Osteoblast (primary cell): ENCODE results near the gene CA9. TPM values are rescaled to one million over a fixed set of nuclear protein-coding genes. Genes with fewer than 3 reads are reported as not detected.

Experiments used
- DNase-seq: peaks from one replicate; pipeline ENCODE4 v3.0.0; 2011; ENCODE audit warnings: low spot score, mixed read lengths; ENCODE audit not compliant: insufficient read length; ENCODE audit errors: missing footprints
- H2AFZ ChIP-seq: 2 replicates; pipeline ENCODE4 v1.6.0; 2011; ENCODE audit warnings: mild to moderate bottlenecking, low read length
- H3K27ac ChIP-seq: 2 replicates; pipeline ENCODE4 v1.5.1; 2011; ENCODE audit warnings: mild to moderate bottlenecking, low read depth, low read length, moderate library complexity
- H3K27me3 ChIP-seq: 2 replicates; pipeline ENCODE4 v1.6.0; 2012; ENCODE audit warnings: mild to moderate bottlenecking, control low read depth, inconsistent platforms, low read length, moderate library complexity; ENCODE audit not compliant: insufficient read depth
- H3K36me3 ChIP-seq: 2 replicates; pipeline ENCODE4 v1.5.1; 2011; ENCODE audit warnings: mild to moderate bottlenecking, low read length, control low read depth, moderate library complexity; ENCODE audit not compliant: insufficient read depth
- H3K4me1 ChIP-seq: 2 replicates; pipeline ENCODE4 v1.5.1; 2011; ENCODE audit warnings: mild to moderate bottlenecking, low read length, control low read depth, moderate library complexity; ENCODE audit not compliant: insufficient read depth
- H3K4me2 ChIP-seq: 2 replicates; pipeline ENCODE4 v1.6.0; 2011; ENCODE audit warnings: mild to moderate bottlenecking, low read length; ENCODE audit not compliant: insufficient read depth
- H3K4me3 ChIP-seq: fragments of 200-600 bp; sonication (generic); 3 replicates; pipeline ENCODE4 v1.5.1; 2012; ENCODE audit warnings: mild to moderate bottlenecking, low read length, inconsistent platforms; ENCODE audit not compliant: insufficient read depth
- H3K79me2 ChIP-seq: 2 replicates; pipeline ENCODE4 v1.6.0; 2012; ENCODE audit warnings: mild to moderate bottlenecking, low read length, control low read depth, inconsistent platforms; ENCODE audit not compliant: insufficient read depth
- H3K9me3 ChIP-seq: 2 replicates; pipeline ENCODE4 v1.5.1; 2011; ENCODE audit warnings: low read depth, low read length, control low read depth
- H4K20me1 ChIP-seq: 2 replicates; pipeline ENCODE4 v1.6.0; 2012; ENCODE audit warnings: mild to moderate bottlenecking, low read length, control low read depth; ENCODE audit not compliant: insufficient read depth
- total RNA-seq: library from RNA; depleted of rRNA; stranded (reverse); fragments of >200 nt; gene quantifications from 2 replicates; pipeline ENCODE4 v1.2.3, GENCODE V29; 2012
- TF ChIP-seq, protein P1 (sequence below): IDR thresholded peaks from 2 replicates; pipeline ENCODE4 v1.5.1; 2011; ENCODE audit warnings: mild to moderate bottlenecking, low read depth, low read length, moderate library complexity; ENCODE audit errors: extremely low read depth

The CA9 gene
- total RNA-seq, 1 donor, result not detected

GRCh38 chr9:35700942-35701341 lies 27.2 kb downstream of the CA9 start:
- H3K36me3 ChIP-seq, result peaks cover 99% of the 10 kb centered on the region
- no peak overlapping the region for H2AFZ ChIP-seq
- peaks cover 53% of the 10 kb centered on the region for H4K20me1 ChIP-seq
- TF ChIP-seq, protein P1, sequence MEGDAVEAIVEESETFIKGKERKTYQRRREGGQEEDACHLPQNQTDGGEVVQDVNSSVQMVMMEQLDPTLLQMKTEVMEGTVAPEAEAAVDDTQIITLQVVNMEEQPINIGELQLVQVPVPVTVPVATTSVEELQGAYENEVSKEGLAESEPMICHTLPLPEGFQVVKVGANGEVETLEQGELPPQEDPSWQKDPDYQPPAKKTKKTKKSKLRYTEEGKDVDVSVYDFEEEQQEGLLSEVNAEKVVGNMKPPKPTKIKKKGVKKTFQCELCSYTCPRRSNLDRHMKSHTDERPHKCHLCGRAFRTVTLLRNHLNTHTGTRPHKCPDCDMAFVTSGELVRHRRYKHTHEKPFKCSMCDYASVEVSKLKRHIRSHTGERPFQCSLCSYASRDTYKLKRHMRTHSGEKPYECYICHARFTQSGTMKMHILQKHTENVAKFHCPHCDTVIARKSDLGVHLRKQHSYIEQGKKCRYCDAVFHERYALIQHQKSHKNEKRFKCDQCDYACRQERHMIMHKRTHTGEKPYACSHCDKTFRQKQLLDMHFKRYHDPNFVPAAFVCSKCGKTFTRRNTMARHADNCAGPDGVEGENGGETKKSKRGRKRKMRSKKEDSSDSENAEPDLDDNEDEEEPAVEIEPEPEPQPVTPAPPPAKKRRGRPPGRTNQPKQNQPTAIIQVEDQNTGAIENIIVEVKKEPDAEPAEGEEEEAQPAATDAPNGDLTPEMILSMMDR, result no peak
- peaks cover 22% of the 10 kb centered on the region for H3K79me2 ChIP-seq
- no peaks in the 10 kb centered on the region for H3K9me3 ChIP-seq
- no peak for DNase-seq
- H3K27ac ChIP-seq, result no peak overlapping the region
- H3K4me1 ChIP-seq, result peaks cover 4% of the 10 kb centered on the region
- no peaks in the 10 kb centered on the region for H3K27me3 ChIP-seq
- H3K4me3 ChIP-seq, result no peak overlapping the region
- no peak overlapping the region for H3K4me2 ChIP-seq

- H3K79me2 ChIP-seq, result peaks cover 35% of the 10 kb centered on the region
- no peaks in the 10 kb centered on the region for H3K27me3 ChIP-seq
- peaks cover 44% of the 10 kb centered on the region for H4K20me1 ChIP-seq
- TF ChIP-seq, protein P1, result no peak
- DNase-seq, result no peak
- peaks cover 99% of the 10 kb centered on the region for H3K36me3 ChIP-seq
- H3K4me1 ChIP-seq, result no peaks in the 10 kb centered on the region
- no peaks in the 10 kb centered on the region for H3K9me3 ChIP-seq
- no peak overlapping the region for H3K4me3 ChIP-seq
- no peak overlapping the region for H2AFZ ChIP-seq
- H3K27ac ChIP-seq, result no peak overlapping the region
- H3K4me2 ChIP-seq, result no peak overlapping the region
Observed at GRCh38 chr9:35702696-35703095, 29.0 kb downstream of the CA9 start.

DNA sequence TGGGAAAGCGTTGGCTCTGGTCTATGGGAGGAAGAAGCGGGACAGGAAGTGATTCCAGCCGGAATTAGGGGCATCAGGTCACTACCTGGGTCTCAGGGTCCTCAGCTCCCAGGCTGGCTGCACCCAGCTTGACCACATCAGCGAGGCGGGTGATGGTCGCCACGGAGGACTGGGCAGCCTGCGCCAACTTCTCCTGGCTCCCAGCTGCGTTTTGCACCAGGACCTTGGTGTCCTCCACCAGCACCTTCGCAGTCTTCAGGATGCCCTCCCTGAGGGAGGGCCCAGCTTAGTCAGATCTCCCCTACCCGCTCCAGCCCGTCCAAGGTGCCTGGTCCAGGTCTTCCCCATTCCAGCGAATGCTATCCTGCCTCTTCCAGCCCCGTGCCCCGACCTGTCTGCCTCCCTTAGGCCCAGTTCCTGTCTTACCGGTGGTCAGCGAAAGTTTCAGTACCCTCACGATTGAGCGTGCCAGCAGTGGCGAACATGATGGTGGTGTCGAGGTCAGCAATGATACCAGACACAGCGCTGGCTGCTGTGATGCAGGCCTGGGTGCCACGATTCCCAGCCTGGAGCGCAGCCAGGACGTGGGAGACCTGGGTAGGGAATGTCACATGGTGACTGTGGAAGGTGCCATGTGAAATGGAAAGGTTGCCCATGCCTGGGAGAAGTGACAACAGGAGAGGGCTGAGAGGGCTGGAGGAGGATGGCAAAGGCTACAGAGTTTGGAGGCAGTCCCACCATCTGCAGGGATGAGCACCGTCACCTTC lies 30.4 kb downstream of the CA9 start:
- peaks cover 38% of the 10 kb centered on the region for H3K79me2 ChIP-seq

DNA sequence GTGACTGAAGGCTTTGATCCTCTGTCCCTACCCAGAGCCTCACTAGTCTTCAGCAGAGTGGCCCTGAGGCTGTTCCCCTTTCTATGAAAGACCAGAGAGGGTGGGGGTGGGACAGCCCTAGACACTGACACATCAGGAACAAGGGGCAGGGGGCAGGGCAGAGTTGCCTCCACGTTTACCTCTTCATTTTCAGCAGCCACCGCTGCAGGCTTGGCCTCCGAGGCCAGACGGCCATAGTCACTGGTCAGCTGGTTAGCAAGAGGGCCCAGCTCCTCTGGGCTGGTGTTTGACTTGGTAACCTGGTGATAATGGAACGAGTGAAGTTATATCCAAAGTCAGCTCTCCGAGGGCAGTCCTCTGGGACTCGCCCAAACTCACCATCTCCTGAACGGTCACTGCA lies 31.6 kb downstream of the CA9 start:
- Histone ChIP-seq H3K36me3 (peaks cover 97% of the 10 kb centered on the region), H3K4me2 (no peak overlapping the region), H3K4me1 (no peaks in the 10 kb centered on the region), H2AFZ (no peak overlapping the region), H3K27ac (no peak overlapping the region), H3K9me3 (no peaks in the 10 kb centered on the region), H3K79me2 (peaks cover 33% of the 10 kb centered on the region), H3K4me3 (no peak overlapping the region), H4K20me1 (peaks cover 27% of the 10 kb centered on the region), H3K27me3 (no peaks in the 10 kb centered on the region)
- TF ChIP-seq, protein P1, result no peak
- peak; percentile 74 for DNase-seq

More for the DNA sequence above, 30.4 kb downstream of the CA9 start:
- H3K4me1 ChIP-seq, result no peaks in the 10 kb centered on the region
- H3K36me3 ChIP-seq, result peaks cover 99% of the 10 kb centered on the region
- TF ChIP-seq, protein P1, result no peak
- H3K4me2 ChIP-seq, result no peak overlapping the region
- H4K20me1 ChIP-seq, result peaks cover 38% of the 10 kb centered on the region
- H3K27ac ChIP-seq, result no peak overlapping the region
- no peaks in the 10 kb centered on the region for H3K27me3 ChIP-seq
- no peak overlapping the region for H2AFZ ChIP-seq
- no peaks in the 10 kb centered on the region for H3K9me3 ChIP-seq
- no peak overlapping the region for H3K4me3 ChIP-seq
- DNase-seq, result peak; percentile 42
